Mammary epithelial cell (primary cell): Measurements from ENCODE around the gene ZNF484.

Experiments
- CTCF ChIP-seq, 2 donors: IDR thresholded peaks in 1 of 2; conservative IDR thresholded peaks in 1 of 2; 2 replicates each; pipeline ENCODE4 v1.5.1; 2011 to 2012; ENCODE audit warnings: inconsistent platforms in 2 of 2, low read length in 2 of 2, mild to moderate bottlenecking in 2 of 2, control low read depth in 1 of 2, low read depth in 1 of 2; ENCODE audit not compliant: insufficient read depth in 1 of 2; ENCODE audit errors: extremely low read depth in 1 of 2
- EZH2 ChIP-seq: IDR thresholded peaks from 2 replicates; pipeline ENCODE4 v1.6.1; 2012; ENCODE audit warnings: low read length, inconsistent platforms, borderline replicate concordance

- TF ChIP-seq CTCF (conservative IDR thresholded peaks at IDR 0.05 in 1 of 2, IDR thresholded peaks at IDR 0.05 in 1 of 2; ENCODE audit: extremely low read depth in 1 of 2, insufficient read depth in 1 of 2, low read depth in 1 of 2, low read length in 2 of 2) (no peak), EZH2 (no peak)
Observed at GRCh38 chr9:92846662-92847145, 31.1 kb downstream of the ZNF484 start.
